ENCODE results near the gene ARID5B.

ARID5B gene

DNA sequence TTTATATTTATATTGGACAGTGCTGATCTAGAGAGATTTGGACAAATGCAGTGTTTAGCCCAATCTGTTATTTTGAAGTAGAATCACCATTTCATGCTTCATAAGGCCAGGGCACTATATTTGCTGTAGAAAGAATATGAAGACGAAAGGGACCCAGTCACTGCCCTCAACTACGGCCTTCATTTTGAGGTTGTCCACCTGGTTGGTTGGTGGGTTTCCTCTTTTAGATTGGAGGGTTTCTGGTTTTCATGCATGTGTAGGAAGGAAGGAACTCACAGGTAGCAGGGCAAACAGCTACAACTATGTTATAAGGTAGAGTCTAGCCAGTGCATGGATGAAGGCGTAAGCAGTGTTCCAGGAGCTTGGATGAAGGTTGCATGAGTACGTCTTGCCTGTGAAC is 56.3 kb downstream of the ARID5B start:
- Histone ChIP-seq H3K4ac (ENCODE audit: low read depth, low read length) (no peak overlapping the region), H4K12ac (ENCODE audit: low read depth, low read length) (no peak overlapping the region), H3K4me3 (ENCODE audit: low read depth, low read length) (no peak overlapping the region), H3K27me3 (ENCODE audit: insufficient read depth, low read length) (no peaks in the 10 kb centered on the region), H3K4me2 (ENCODE audit: low read length) (no peak overlapping the region), H3K9me3 (ENCODE audit: insufficient read depth, low read depth, low read length) (no peaks in the 10 kb centered on the region), H2BK120ac (ENCODE audit: insufficient read depth, low read length, poor library complexity) (no peak overlapping the region), H3K4me1 (ENCODE audit: control insufficient read depth in 1 of 2, insufficient read depth in 2 of 2, low read length in 2 of 2) (no peaks in the 10 kb centered on the region), H3K14ac (ENCODE audit: low read length) (no peak overlapping the region), H2BK12ac (ENCODE audit: low read length) (no peak overlapping the region), H3K79me2 (ENCODE audit: control insufficient read depth, insufficient read depth, low read length, poor library complexity) (no peaks in the 10 kb centered on the region), H2AFZ (ENCODE audit: insufficient read depth, low read length, poor library complexity) (no peak overlapping the region), H3K79me1 (ENCODE audit: low read length) (no peaks in the 10 kb centered on the region), H4K91ac (ENCODE audit: low read depth, low read length) (no peak overlapping the region), H3K27ac (ENCODE audit: low read depth, low read length) (no peak overlapping the region), H3K23ac (ENCODE audit: low read length) (no peak overlapping the region), H3K9ac (ENCODE audit: low read length) (no peak overlapping the region), H3K36me3 (ENCODE audit: control insufficient read depth in 1 of 2, insufficient read depth in 2 of 2, low read length in 2 of 2) (peaks cover 0 to 3% of the 10 kb centered on the region in 2 experiments), H3K18ac (ENCODE audit: low read length) (no peak overlapping the region), H2AK5ac (ENCODE audit: low read length) (no peak overlapping the region), H4K8ac (ENCODE audit: low read depth, low read length) (no peak overlapping the region), H2BK5ac (ENCODE audit: low read depth, low read length, poor library complexity) (no peak overlapping the region)
- no peak for DNase-seq
- no CpG with 5 or more reads among the region's 4 CpGs for WGBS (ENCODE audit: extremely low coverage, insufficient coverage, insufficient read length)

- no peaks in the 10 kb centered on the region for H3K79me1 ChIP-seq (ENCODE audit: low read length)
- H3K9me3 ChIP-seq (ENCODE audit: insufficient read depth, low read depth, low read length): no peaks in the 10 kb centered on the region
- WGBS (ENCODE audit: extremely low coverage, insufficient coverage, insufficient read length): no CpG with 5 or more reads among the region's 12 CpGs
- no peak overlapping the region for H3K14ac ChIP-seq (ENCODE audit: low read length)
- H2AK5ac ChIP-seq (ENCODE audit: low read length): no peak overlapping the region
- H3K27ac ChIP-seq (ENCODE audit: low read depth, low read length): no peak overlapping the region
- H3K4me2 ChIP-seq (ENCODE audit: low read length): no peak overlapping the region
- no peak overlapping the region for H3K18ac ChIP-seq (ENCODE audit: low read length)
- no peak overlapping the region for H2BK5ac ChIP-seq (ENCODE audit: low read depth, low read length, poor library complexity)
- peaks cover 0 to 4% of the 10 kb centered on the region in 2 experiments for H3K36me3 ChIP-seq (ENCODE audit: control insufficient read depth in 1 of 2, insufficient read depth in 2 of 2, low read length in 2 of 2)
- H3K23ac ChIP-seq (ENCODE audit: low read length): no peak overlapping the region
- no peaks in the 10 kb centered on the region for H3K4me1 ChIP-seq (ENCODE audit: control insufficient read depth in 1 of 2, insufficient read depth in 2 of 2, low read length in 2 of 2)
- H2BK120ac ChIP-seq (ENCODE audit: insufficient read depth, low read length, poor library complexity): no peak overlapping the region
- no peak overlapping the region for H4K12ac ChIP-seq (ENCODE audit: low read depth, low read length)
- H3K27me3 ChIP-seq (ENCODE audit: insufficient read depth, low read length): no peaks in the 10 kb centered on the region
- no peak overlapping the region for H2BK12ac ChIP-seq (ENCODE audit: low read length)
- no peak overlapping the region for H3K4me3 ChIP-seq (ENCODE audit: low read depth, low read length)
- no peak overlapping the region for H2AFZ ChIP-seq (ENCODE audit: insufficient read depth, low read length, poor library complexity)
- no peak overlapping the region for H3K9ac ChIP-seq (ENCODE audit: low read length)
- DNase-seq: no peak
- H4K91ac ChIP-seq (ENCODE audit: low read depth, low read length): no peak overlapping the region
- no peaks in the 10 kb centered on the region for H3K79me2 ChIP-seq (ENCODE audit: control insufficient read depth, insufficient read depth, low read length, poor library complexity)
- no peak overlapping the region for H3K4ac ChIP-seq (ENCODE audit: low read depth, low read length)
- H4K8ac ChIP-seq (ENCODE audit: low read depth, low read length): no peak overlapping the region
Measured at GRCh38 chr10:61958311-61958710, 56.8 kb downstream of the ARID5B start.

- Histone ChIP-seq H4K8ac (ENCODE audit: low read depth, low read length) (no peak overlapping the region), H2AFZ (ENCODE audit: insufficient read depth, low read length, poor library complexity) (no peak overlapping the region), H3K79me1 (ENCODE audit: low read length) (no peaks in the 10 kb centered on the region), H3K4me2 (ENCODE audit: low read length) (no peak overlapping the region), H3K4me3 (ENCODE audit: low read depth, low read length) (no peak overlapping the region), H2BK12ac (ENCODE audit: low read length) (no peak overlapping the region), H2BK5ac (ENCODE audit: low read depth, low read length, poor library complexity) (no peak overlapping the region), H3K9ac (ENCODE audit: low read length) (no peak overlapping the region), H2AK5ac (ENCODE audit: low read length) (no peak overlapping the region), H3K27ac (ENCODE audit: low read depth, low read length) (no peak overlapping the region), H3K36me3 (ENCODE audit: control insufficient read depth in 1 of 2, insufficient read depth in 2 of 2, low read length in 2 of 2) (peaks cover 0 to 6% of the 10 kb centered on the region in 2 experiments), H3K4me1 (ENCODE audit: control insufficient read depth in 1 of 2, insufficient read depth in 2 of 2, low read length in 2 of 2) (no peaks in the 10 kb centered on the region), H3K14ac (ENCODE audit: low read length) (no peak overlapping the region), H4K12ac (ENCODE audit: low read depth, low read length) (no peak overlapping the region), H3K9me3 (ENCODE audit: insufficient read depth, low read depth, low read length) (no peaks in the 10 kb centered on the region), H3K27me3 (ENCODE audit: insufficient read depth, low read length) (no peaks in the 10 kb centered on the region), H3K79me2 (ENCODE audit: control insufficient read depth, insufficient read depth, low read length, poor library complexity) (no peaks in the 10 kb centered on the region), H4K91ac (ENCODE audit: low read depth, low read length) (no peak overlapping the region), H3K18ac (ENCODE audit: low read length) (no peak overlapping the region), H3K4ac (ENCODE audit: low read depth, low read length) (no peak overlapping the region), H2BK120ac (ENCODE audit: insufficient read depth, low read length, poor library complexity) (no peak overlapping the region), H3K23ac (ENCODE audit: low read length) (no peak overlapping the region)
- DNase-seq: no peak
Measured at GRCh38 chr10:61958805-61959204, 57.3 kb downstream of the ARID5B start.

- Histone ChIP-seq H3K23ac (ENCODE audit: low read length) (no peak overlapping the region), H3K36me3 (ENCODE audit: control insufficient read depth in 1 of 2, insufficient read depth in 2 of 2, low read length in 2 of 2) (peaks cover 0 to 6% of the 10 kb centered on the region in 2 experiments), H3K4me2 (ENCODE audit: low read length) (no peak overlapping the region), H3K27ac (ENCODE audit: low read depth, low read length) (no peak overlapping the region), H3K14ac (ENCODE audit: low read length) (no peak overlapping the region), H3K4me1 (ENCODE audit: control insufficient read depth in 1 of 2, insufficient read depth in 2 of 2, low read length in 2 of 2) (peaks cover 3% of the 10 kb centered on the region in 2 experiments), H3K79me2 (ENCODE audit: control insufficient read depth, insufficient read depth, low read length, poor library complexity) (no peaks in the 10 kb centered on the region), H2AFZ (ENCODE audit: insufficient read depth, low read length, poor library complexity) (no peak overlapping the region), H3K4me3 (ENCODE audit: low read depth, low read length) (no peak overlapping the region), H2BK120ac (ENCODE audit: insufficient read depth, low read length, poor library complexity) (no peak overlapping the region), H2BK5ac (ENCODE audit: low read depth, low read length, poor library complexity) (no peak overlapping the region), H3K79me1 (ENCODE audit: low read length) (no peaks in the 10 kb centered on the region), H4K91ac (ENCODE audit: low read depth, low read length) (no peak overlapping the region), H3K18ac (ENCODE audit: low read length) (no peak overlapping the region), H4K12ac (ENCODE audit: low read depth, low read length) (no peak overlapping the region), H3K9me3 (ENCODE audit: insufficient read depth, low read depth, low read length) (no peaks in the 10 kb centered on the region), H3K4ac (ENCODE audit: low read depth, low read length) (no peak overlapping the region), H4K8ac (ENCODE audit: low read depth, low read length) (no peak overlapping the region), H2BK12ac (ENCODE audit: low read length) (no peak overlapping the region), H3K27me3 (ENCODE audit: insufficient read depth, low read length) (no peaks in the 10 kb centered on the region), H2AK5ac (ENCODE audit: low read length) (no peak overlapping the region), H3K9ac (ENCODE audit: low read length) (no peak overlapping the region)
- no CpG with 5 or more reads among the region's 2 CpGs for WGBS (ENCODE audit: extremely low coverage, insufficient coverage, insufficient read length)
- DNase-seq: no peak
Measured at GRCh38 chr10:61959814-61960213, 58.3 kb downstream of the ARID5B start.
